T1000 (cell line): Measurements from ENCODE around the gene C1orf105.
A peak's percentile ranks its signal among the peaks of the same experiment; 100 is the strongest.
"Not testable (repeated sequence)": the region's sequence is repeated elsewhere in the genome, so short reads cannot be mapped to it uniquely, and the experiment has no call there.

Source experiments
- DNase-seq: peaks from one replicate; lab custom pipeline; 2025; ENCODE audit warnings: mixed read lengths; lab: John Stamatoyannopoulos, UW

Gene C1orf105

GRCh38 chr1:172429331-172430127 lies 9.0 kb downstream of the C1orf105 start:
- no peak for DNase-seq

- no peak for DNase-seq
These were observed 9.6 kb downstream of the C1orf105 start for GRCh38 chr1:172430128-172430454.

GRCh38 chr1:172431204-172431603 lies 10.7 kb downstream of the C1orf105 start:
- DNase-seq, result no peak

- DNase-seq, result no peak
These were observed 11.3 kb downstream of the C1orf105 start for GRCh38 chr1:172431721-172432192.

DNA sequence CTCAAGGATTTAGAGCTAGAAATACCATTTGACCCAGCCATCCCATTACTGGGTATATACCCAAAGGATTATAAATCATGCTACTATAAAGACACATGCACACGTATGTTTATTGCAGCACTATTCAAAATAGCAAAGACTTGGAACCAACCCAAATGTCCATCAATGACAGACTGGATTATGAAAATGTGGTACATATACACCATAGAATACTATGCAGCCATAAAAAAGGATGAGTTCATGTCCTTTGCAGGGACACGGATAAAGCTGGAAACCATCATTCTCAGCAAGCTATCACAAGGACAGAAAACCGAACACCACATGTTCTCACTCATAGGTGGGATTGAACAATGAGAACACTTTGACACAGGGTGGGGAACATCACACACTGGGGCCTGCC lies 16.7 kb downstream of the C1orf105 start:
- not testable (repeated sequence) for DNase-seq

DNA sequence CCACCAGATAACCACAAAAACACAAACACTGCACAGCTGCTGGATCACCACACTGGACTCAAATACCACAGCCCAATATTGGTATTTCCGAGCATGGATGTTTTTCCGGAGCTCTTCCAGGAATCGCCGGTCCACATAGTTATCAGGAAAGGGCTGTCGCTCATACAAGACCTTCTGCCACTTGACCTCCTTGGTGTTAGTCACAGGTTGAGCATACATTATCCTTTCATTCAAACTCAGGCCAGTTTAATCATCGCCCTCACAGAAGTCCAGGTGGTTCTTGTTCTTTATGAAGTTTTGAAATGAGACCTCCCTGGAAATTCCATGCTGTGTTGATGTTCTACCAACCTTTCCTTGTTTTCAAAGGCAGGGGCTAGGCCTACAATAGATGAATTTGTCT lies 21.9 kb downstream of the C1orf105 start:
- no peak for DNase-seq

DNA sequence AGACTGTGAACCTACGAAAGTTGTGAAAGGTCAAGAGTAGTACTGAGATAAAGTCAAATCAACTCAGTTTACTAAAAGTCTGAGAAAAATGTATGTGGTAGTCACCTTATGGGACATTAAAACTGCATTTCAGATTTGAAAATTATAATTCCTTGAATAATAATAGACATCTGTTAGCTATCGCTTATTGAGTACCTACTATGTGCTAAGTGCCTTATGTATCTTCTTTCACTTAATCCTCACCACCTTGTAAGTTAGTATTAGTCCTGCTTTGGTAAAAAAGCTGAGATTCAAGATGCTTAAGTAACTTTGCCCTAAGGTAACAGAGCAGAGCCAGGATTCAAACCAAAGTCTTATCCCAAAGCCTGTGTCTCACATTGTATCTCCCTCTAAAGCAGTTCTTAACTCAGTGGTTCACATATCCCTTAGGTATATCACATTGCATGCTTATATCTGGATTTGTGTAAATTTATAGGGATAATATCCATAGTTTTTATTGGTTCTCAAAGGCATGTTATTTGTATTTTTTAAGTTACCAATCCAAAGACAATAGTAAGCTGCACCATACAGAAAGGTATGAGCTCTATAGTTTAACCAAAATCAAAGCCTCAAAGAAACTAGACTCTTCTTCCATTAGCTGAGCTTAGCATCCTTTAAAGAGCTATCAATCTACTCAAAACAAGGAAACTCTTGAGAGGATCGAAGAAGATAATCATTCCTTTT lies 22.5 kb downstream of the C1orf105 start:
- no peak for DNase-seq

- DNase-seq, result peak; percentile 65
These were observed 23.4 kb downstream of the C1orf105 start, which contains the start of gene PIGC for GRCh38 chr1:172443666-172444453. PIGC (minus strand) TSS chr1:172444069; CDS start chr1:172442622, 1,447 bp downstream.

DNA sequence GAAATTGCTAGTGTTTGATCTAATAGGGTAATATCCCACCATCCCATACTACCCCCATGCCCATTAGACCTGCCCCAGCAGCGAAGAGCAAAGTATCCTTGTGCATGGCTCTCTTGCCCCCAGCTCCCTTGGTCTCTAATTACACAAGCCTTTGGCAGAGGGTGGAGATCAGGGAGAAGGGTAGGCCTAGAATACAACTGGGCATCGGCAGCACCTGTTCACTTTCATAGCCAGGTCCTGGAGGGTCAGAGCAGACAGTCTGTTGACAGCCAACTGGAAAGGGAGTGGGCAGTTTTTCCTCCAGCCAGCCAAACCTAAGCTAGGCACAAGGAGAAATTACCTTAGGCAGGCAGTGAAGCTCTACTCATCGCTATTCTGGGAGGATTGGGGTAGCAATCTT lies 26.1 kb downstream of the C1orf105 start:
- no peak for DNase-seq

DNA sequence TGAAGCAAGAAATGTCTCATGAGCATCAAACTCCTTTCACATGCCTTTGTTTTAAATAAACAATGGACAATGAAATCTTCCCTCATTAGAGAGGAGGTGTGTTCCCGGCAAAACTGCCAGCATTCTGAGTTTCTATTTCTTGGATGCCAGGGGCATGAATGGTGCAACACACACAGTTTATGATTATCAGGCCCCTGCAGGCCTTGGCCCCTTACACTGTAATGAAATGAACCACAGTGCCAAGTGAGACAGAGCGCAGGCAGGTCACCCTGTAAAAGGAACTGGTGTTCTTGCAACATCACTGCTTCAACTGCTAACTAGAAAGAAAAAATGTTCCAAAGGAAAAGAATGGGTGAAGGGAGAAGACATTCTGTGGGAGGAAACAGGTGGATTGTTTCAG lies 27.2 kb downstream of the C1orf105 start:
- DNase-seq, result no peak

DNA sequence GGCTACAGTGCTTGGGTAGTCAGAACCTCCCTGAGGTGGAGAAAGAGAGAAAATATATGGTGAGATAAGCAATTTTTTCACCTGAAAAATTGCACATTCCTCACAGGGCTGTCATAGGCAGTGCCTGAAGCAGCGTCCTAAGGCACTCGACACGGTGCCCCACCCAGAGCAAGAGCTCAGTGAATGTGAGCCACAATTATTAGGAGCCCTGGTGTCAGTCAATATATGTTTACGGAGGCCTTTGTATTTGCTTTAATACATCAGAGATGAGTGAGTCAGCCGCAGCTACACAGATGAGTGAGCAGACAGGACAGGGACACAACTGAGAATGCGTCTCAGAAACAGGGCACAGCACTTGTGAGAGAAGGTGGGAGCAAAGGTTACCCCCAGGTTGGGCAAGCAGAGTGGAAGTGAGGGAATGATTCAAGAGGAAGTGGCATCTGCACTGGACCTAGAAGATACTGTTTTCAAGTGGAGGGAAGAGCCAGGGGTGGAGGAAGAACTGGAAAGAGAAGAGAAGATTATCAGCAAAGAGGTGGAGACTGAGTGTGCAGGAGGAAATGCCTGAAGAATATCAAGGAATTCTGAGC lies 28.6 kb downstream of the C1orf105 start:
- no peak for DNase-seq

GRCh38 chr1:172449585-172450523 lies 29.4 kb downstream of the C1orf105 start:
- DNase-seq, result no peak

DNA sequence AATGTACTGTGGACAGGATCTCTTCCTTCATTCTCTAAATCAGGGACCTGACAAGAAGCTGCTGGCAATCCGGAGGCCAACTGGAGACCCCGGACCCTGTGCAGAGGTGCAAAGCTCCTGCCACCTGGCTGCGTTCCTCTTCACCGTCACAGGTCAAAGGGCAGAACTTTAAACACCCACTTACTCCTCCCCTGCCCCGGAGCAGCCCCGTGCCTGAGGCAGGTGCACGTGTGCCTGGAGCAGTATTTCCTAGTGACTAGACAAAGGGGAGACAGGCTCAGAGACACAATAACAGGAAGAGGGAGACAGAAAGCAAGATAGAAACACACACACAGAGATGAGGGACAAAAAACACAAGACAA lies 30.0 kb downstream of the C1orf105 start:
- no peak for DNase-seq

DNA sequence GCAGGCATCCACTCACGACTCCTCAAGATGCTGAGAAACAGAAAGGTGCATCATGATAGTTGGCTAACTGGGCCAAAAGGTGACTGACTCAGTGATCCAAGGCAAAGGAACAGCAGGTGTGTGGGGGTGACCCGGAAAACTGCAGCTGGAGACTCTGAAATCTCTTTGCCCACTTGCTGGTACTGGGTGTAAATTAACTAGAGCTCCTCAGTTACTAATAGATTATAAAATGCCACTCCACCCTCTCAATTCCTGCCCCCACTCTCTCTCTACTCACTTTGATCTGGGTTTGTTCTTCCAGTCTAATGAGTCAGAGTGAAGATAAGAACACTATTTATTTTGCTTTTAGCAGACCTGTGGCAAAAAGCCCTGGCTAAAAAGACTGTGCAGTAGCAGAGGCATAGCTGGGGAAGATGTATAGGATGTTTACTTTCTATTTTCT lies 30.5 kb downstream of the C1orf105 start:
- DNase-seq, result no peak

GRCh38 chr1:172452536-172453152 lies 32.2 kb downstream of the C1orf105 start:
- DNase-seq, result no peak

- DNase-seq, result no peak
These were observed 32.7 kb downstream of the C1orf105 start for GRCh38 chr1:172453153-172453545.

- DNase-seq, result no peak
These were observed 33.1 kb downstream of the C1orf105 start for GRCh38 chr1:172453607-172454006.

DNA sequence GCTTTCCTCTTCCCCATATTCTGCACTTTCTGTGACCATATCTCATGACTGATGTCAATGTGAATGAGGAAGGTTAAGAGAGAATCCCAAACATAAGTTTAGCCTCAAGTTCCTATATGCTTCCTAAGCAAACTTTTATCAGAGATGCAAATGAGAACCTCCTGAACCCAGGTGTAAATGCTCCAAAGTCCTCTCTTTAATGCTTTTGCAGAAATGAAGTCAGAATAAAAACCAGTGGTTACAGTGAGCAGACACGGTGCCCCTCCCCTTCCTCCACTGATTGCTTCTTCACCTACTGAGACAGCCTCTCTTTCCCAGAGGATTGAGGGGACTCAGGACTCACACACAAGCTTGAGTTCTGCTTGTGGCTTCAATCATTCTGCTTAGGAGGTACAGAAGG lies 35.0 kb downstream of the C1orf105 start:
- no peak for DNase-seq

- no peak for DNase-seq
These were observed 35.9 kb downstream of the C1orf105 start for GRCh38 chr1:172456344-172456769.

GRCh38 chr1:172457479-172458130 lies 37.1 kb downstream of the C1orf105 start:
- DNase-seq, result no peak
